ENCODE measurements around the gene CENPU. TPM values are rescaled to one million over a fixed set of nuclear protein-coding genes. Genes with fewer than 3 reads are reported as not detected.
"Not testable (repeated sequence)": the region's sequence is repeated elsewhere in the genome, so short reads cannot be mapped to it uniquely, and the experiment has no call there.

The CENPU gene
- polyA plus RNA-seq, 1 experiment: 3.0 TPM

GRCh38 chr4:184745831-184746795 lies 12.2 kb upstream of the CENPU start:
- Histone ChIP-seq H3K36me3 (ENCODE audit: control insufficient read depth, insufficient read depth, low read length) (no peaks in the 10 kb centered on the region), H3K4me3 (ENCODE audit: low read depth, low read length) (no peak overlapping the region), H3K27me3 (ENCODE audit: control insufficient read depth, insufficient read depth, low read length) (no peaks in the 10 kb centered on the region)
- TF ChIP-seq, protein P1, sequence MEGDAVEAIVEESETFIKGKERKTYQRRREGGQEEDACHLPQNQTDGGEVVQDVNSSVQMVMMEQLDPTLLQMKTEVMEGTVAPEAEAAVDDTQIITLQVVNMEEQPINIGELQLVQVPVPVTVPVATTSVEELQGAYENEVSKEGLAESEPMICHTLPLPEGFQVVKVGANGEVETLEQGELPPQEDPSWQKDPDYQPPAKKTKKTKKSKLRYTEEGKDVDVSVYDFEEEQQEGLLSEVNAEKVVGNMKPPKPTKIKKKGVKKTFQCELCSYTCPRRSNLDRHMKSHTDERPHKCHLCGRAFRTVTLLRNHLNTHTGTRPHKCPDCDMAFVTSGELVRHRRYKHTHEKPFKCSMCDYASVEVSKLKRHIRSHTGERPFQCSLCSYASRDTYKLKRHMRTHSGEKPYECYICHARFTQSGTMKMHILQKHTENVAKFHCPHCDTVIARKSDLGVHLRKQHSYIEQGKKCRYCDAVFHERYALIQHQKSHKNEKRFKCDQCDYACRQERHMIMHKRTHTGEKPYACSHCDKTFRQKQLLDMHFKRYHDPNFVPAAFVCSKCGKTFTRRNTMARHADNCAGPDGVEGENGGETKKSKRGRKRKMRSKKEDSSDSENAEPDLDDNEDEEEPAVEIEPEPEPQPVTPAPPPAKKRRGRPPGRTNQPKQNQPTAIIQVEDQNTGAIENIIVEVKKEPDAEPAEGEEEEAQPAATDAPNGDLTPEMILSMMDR (IDR thresholded peaks at IDR 0.05; ENCODE audit: insufficient read depth, low read depth, low read length): peak; percentile 86
- DNase-seq (ENCODE audit: low read depth): peak; percentile 66
- ChIA-PET CTCF (interaction anchor here (0.6 to 2.9 kb wide), 21 partner anchors 11 to 485 kb away, joined by 3 to 18 read pairs (median 3); partner anchors contain the start of gene PRIMPOL), POLR2A (no interaction called here)

DNA sequence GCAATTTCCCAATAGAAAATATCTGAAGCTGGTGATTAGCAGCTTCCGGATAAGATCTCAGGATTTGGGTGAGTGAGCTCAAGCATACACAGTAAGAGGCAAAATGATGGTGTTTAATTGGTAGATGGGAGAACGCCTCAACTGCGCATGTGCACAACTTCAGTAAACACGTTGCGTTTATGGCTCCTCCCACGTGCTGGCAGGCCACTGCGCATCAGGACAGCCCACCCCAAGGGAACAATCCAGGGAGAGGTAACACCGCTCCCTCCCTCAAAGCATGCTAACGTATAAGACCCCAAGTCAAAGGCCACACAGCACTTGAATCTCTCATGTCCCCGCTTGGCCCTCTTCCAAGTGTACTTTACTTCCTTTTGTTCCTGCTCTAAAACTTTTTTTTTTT lies 10.3 kb upstream of the CENPU start:
- Histone ChIP-seq H3K27me3 (ENCODE audit: control insufficient read depth, insufficient read depth, low read length) (no peaks in the 10 kb centered on the region), H3K4me3 (ENCODE audit: low read depth, low read length) (no peak overlapping the region), H3K36me3 (ENCODE audit: control insufficient read depth, insufficient read depth, low read length) (no peaks in the 10 kb centered on the region)
- ChIA-PET POLR2A (no interaction called here), CTCF (interaction anchor here (0.6 kb wide), 1 partner anchor 80 kb away, joined by 3 read pairs; no protein-coding TSS in a partner anchor)
- TF ChIP-seq, protein P1 (IDR thresholded peaks at IDR 0.05; ENCODE audit: insufficient read depth, low read depth, low read length): no peak
- DNase-seq (ENCODE audit: low read depth): no peak

DNA sequence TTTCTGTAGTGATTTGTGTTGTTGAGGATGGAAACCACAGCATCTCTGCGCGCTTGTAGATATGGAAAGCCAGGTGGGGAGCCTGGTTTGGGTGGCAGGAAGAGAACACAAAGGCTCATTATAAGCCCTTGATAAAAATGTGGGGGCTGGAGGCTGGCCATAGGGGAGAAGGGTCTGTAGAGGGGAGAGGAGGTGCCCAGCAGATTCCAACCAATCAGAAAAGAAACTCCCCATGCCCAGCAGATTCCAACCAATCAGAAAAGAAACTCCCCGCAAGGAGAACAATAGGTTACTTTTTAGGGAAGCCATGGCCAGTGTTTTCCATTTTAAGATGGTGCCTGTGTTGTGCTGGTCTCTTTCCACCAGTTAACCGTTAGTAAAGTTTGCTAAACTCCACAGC lies 9.8 kb upstream of the CENPU start:
- no peak for DNase-seq (ENCODE audit: low read depth)
- no peaks in the 10 kb centered on the region for H3K36me3 ChIP-seq (ENCODE audit: control insufficient read depth, insufficient read depth, low read length)
- TF ChIP-seq, protein P1 (IDR thresholded peaks at IDR 0.05; ENCODE audit: insufficient read depth, low read depth, low read length): no peak
- H3K4me3 ChIP-seq (ENCODE audit: low read depth, low read length): no peak overlapping the region
- no peaks in the 10 kb centered on the region for H3K27me3 ChIP-seq (ENCODE audit: control insufficient read depth, insufficient read depth, low read length)
- POLR2A ChIA-PET: no interaction called here
- CTCF ChIA-PET: interaction anchor here (0.6 kb wide), 1 partner anchor 81 kb away, joined by 3 read pairs; no protein-coding TSS in a partner anchor

GRCh38 chr4:184741651-184742050 lies 7.8 kb upstream of the CENPU start:
- H3K4me3 ChIP-seq (ENCODE audit: low read depth, low read length); H3K36me3 ChIP-seq (ENCODE audit: control insufficient read depth, insufficient read depth, low read length); DNase-seq (ENCODE audit: low read depth); H3K27me3 ChIP-seq (ENCODE audit: control insufficient read depth, insufficient read depth, low read length); POLR2A ChIA-PET: not testable (repeated sequence)
- CTCF ChIA-PET: interaction anchor here (1.3 to 1.8 kb wide), 2 partner anchors 242 to 263 kb away, joined by 3 to 5 read pairs; no protein-coding TSS in a partner anchor

DNA sequence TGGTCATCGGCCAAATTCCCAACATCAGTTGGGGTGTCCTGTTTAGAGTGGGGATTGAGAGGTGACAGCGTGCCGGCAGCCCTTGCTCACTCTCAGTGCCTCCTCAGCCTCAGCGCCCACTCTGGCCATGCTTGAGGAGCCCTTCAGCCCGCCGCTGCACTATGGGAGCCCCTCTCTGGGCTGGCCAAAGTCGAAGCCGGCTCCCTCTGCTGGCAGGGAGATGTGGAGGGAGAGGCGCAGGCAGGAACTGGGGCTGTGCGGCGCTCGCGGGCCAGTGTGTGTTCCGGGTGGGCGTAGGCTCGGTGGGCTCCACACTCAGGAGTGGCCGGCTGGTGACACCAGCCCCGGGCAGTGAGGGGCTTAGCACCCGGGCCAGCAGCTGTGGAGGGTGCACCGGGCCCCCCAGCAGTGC lies 7.1 kb upstream of the CENPU start:
- ChIA-PET POLR2A (no interaction called here), CTCF (interaction anchor here (0.9 to 1.8 kb wide), 3 partner anchors 243 to 402 kb away, joined by 3 to 5 read pairs (median 3); partner anchors contain the start of gene SLC25A4)
- Histone ChIP-seq H3K4me3 (ENCODE audit: low read depth, low read length) (no peak overlapping the region), H3K36me3 (ENCODE audit: control insufficient read depth, insufficient read depth, low read length) (no peaks in the 10 kb centered on the region), H3K27me3 (ENCODE audit: control insufficient read depth, insufficient read depth, low read length) (no peaks in the 10 kb centered on the region)
- DNase-seq (ENCODE audit: low read depth): no peak
- TF ChIP-seq, protein P1 (IDR thresholded peaks at IDR 0.05; ENCODE audit: insufficient read depth, low read depth, low read length): no peak

GRCh38 chr4:184739575-184739974 lies 5.7 kb upstream of the CENPU start:
- POLR2A ChIA-PET; CTCF ChIA-PET; H3K36me3 ChIP-seq (ENCODE audit: control insufficient read depth, insufficient read depth, low read length); H3K27me3 ChIP-seq (ENCODE audit: control insufficient read depth, insufficient read depth, low read length); DNase-seq (ENCODE audit: low read depth); H3K4me3 ChIP-seq (ENCODE audit: low read depth, low read length): not testable (repeated sequence)

Data from BJ (cell line).